ENCODE results near the gene NCOA7.

- no peak for TF ChIP-seq CTCF (IDR thresholded peaks at IDR 0.05)
- no peak for TF ChIP-seq RELA (CRISPR knock-in tag; IDR thresholded peaks at IDR 0.05; ENCODE audit: borderline replicate concordance)
- TF ChIP-seq ELF4 (CRISPR knock-in tag; IDR thresholded peaks at IDR 0.05; ENCODE audit: low read depth): no peak
- no peak for TF ChIP-seq TEAD4 (CRISPR knock-in tag; IDR thresholded peaks at IDR 0.05)
- TF ChIP-seq ZNF317 (CRISPR knock-in tag; IDR thresholded peaks at IDR 0.05; ENCODE audit: borderline replicate concordance, low read depth): no peak
- TF ChIP-seq ZNF263 (CRISPR knock-in tag; IDR thresholded peaks at IDR 0.05; ENCODE audit: low read depth): no peak
- TF ChIP-seq GABPB1 (CRISPR knock-in tag; IDR thresholded peaks at IDR 0.05): no peak
- no peak for TF ChIP-seq FOXP1 (CRISPR knock-in tag; IDR thresholded peaks at IDR 0.05; ENCODE audit: borderline replicate concordance)
- no peak for TF ChIP-seq ZSCAN18 (CRISPR knock-in tag; IDR thresholded peaks at IDR 0.05)
- no peak; the same call in 1 of the 2 replicates for TF ChIP-seq MAX (CRISPR knock-in tag; IDR thresholded peaks at IDR 0.05)
- no peak for TF ChIP-seq PREB (CRISPR knock-in tag; IDR thresholded peaks at IDR 0.05; ENCODE audit: borderline replicate concordance)
Measured at GRCh38 chr6:125746019-125746414, 44.7 kb upstream of the NCOA7 start.
